Panc1 (cell line): ENCODE measurements around the gene ESCO1. TPM values are rescaled to one million over a fixed set of nuclear protein-coding genes. Genes with fewer than 3 reads are reported as not detected.

ENCODE experiments used
- ATAC-seq: fragments of 200-7000 bp; cut with Tn5 transposase; 2 replicates; pipeline ENCODE4 v1.9.1; 2020; ENCODE audit warnings: mild to moderate bottlenecking, moderate library complexity
- BruUV-seq: library from RNA; stranded (reverse); fragments of 400-500 nt; replicated peaks from 2 replicates; lab custom pipeline; 2021; lab: Mats Ljungman, UMichigan
- CTCF ChIA-PET: fragments of 300-600 bp; sonication (Branson Sonifier 250); formaldehyde crosslinking; loops from one replicate; lab custom pipeline; 2022; ENCODE audit warnings: antibody characterized with exemption; lab: Charles Lee
- POLR2A ChIA-PET: fragments of 300-600 bp; sonication (Branson Sonifier 250); formaldehyde crosslinking; loops from one replicate; lab custom pipeline; 2022; ENCODE audit warnings: antibody characterized with exemption; lab: Charles Lee
- DNase-seq: peaks from one replicate; pipeline ENCODE4 v3.0.0-alpha.2; 2010; ENCODE audit warnings: low read depth, low spot score
- H3K27ac ChIP-seq: 2 replicates; pipeline ENCODE4 v1.5.1; 2011; ENCODE audit warnings: mild to moderate bottlenecking, low read length, inconsistent platforms
- H3K27me3 ChIP-seq: fragments of 200-500 bp; sonication (Bioruptor generic); 2 replicates; pipeline ENCODE4 v1.6.0; 2014; ENCODE audit warnings: low read length, inconsistent platforms; ENCODE audit not compliant: control insufficient read depth, insufficient read depth
- H3K36me3 ChIP-seq: fragments of 200-500 bp; sonication (Bioruptor generic); 2 replicates; pipeline ENCODE4 v1.5.1; 2014; ENCODE audit warnings: inconsistent platforms, mild to moderate bottlenecking, low read length, moderate library complexity; ENCODE audit not compliant: control insufficient read depth, insufficient read depth
- H3K4me1 ChIP-seq: 2 replicates; pipeline ENCODE4 v1.5.1; 2011; ENCODE audit warnings: inconsistent platforms, mild to moderate bottlenecking, low read length, moderate library complexity; ENCODE audit not compliant: control insufficient read depth, insufficient read depth
- H3K4me3 ChIP-seq, 2 experiments: 2 replicates each; pipeline ENCODE4 v1.5.1; 2011 to 2012; ENCODE audit warnings: low read depth in 2 of 2, low read length in 2 of 2, mild to moderate bottlenecking in 2 of 2, inconsistent platforms in 1 of 2, moderate library complexity in 1 of 2
- H3K9me3 ChIP-seq: fragments of 200-500 bp; sonication (Bioruptor generic); 2 replicates; pipeline ENCODE4 v1.5.1; 2014; ENCODE audit warnings: low read depth, mild to moderate bottlenecking, inconsistent platforms, low read length, moderate library complexity; ENCODE audit not compliant: control insufficient read depth, insufficient read depth
- POLR2AphosphoS5 ChIP-seq: IDR thresholded peaks from 2 replicates; pipeline ENCODE4 v1.6.1; 2012; ENCODE audit warnings: mild to moderate bottlenecking, low read depth, low read length, moderate library complexity
- SIN3A ChIP-seq: IDR thresholded peaks from 2 replicates; pipeline ENCODE4 v1.6.1; 2012; ENCODE audit warnings: low read depth, mild to moderate bottlenecking, low read length, moderate library complexity, borderline replicate concordance; ENCODE audit not compliant: insufficient read depth
- TCF7L2 ChIP-seq: IDR thresholded peaks from 2 replicates; pipeline ENCODE4 v1.6.1; 2011; ENCODE audit warnings: mild to moderate bottlenecking, low read depth, low read length, inconsistent platforms
- in situ Hi-C: cut with HindIII; loops from 2 replicates; pipeline ENCODE4 v1.10.0; 2016; ENCODE audit warnings: low sequenced_read_pairs, low pct_unique_long_range_greater_than_20kb
- intact Hi-C: fragments of 100-400 bp; cut with micrococcal nuclease; formaldehyde crosslinking; loops from one replicate; pipeline ENCODE4 v1.10.0; 2022; ENCODE audit not compliant: unreplicated experiment
- total RNA-seq: library from RNA; stranded (reverse); gene quantifications from one replicate; pipeline ENCODE4 v1.2.1, GENCODE V29; 2021; ENCODE audit not compliant: unreplicated experiment
- TF ChIP-seq, protein P1 (sequence below), 2 experiments: IDR thresholded peaks; 2 replicates each; pipeline ENCODE4 v1.6.1; 2011 to 2012; ENCODE audit warnings: low read depth in 2 of 2, control low read depth in 1 of 2, low read length in 1 of 2, mild to moderate bottlenecking in 1 of 2, moderate library complexity in 1 of 2; ENCODE audit not compliant: insufficient read depth in 1 of 2
- TF ChIP-seq, protein P2 (sequence below): fragments of 450-650 bp; IDR thresholded peaks from 2 replicates; pipeline ENCODE4 v1.5.1; 2017; ENCODE audit warnings: mild to moderate bottlenecking

The ESCO1 gene
- total RNA-seq, 1 experiment from 2014 or later = 15.4 TPM

DNA sequence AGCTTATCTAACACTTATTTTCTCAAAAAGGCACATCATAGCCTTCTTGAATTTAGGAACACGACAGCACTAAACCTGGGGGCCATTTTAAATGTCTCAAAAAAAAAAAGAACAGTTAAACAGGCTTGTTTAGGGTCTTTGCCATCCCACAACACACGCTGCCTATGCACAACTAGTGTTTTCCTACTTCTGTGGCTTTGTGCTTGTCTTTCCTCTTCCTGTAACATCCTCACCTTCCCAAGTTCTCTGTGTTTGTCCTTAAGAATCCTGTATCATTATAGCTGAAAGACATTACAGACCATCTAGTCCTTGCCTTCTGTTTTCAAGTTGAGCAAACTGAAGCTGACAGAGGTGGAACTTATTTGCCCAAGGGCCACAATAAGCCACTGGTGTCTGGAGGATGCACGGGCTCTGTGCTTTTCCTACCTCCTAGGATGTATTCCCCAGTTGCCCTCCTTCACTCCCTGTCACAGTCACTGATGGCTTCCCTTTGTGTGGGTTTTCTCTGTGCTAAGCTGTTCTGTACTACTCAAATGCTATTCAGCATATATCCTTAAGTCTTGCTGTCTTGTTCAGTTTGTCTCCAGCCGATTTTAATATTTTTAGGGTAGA, 34.2 kb upstream of the ESCO1 start:
- intact Hi-C loops (no loop called here), in situ Hi-C loops (no loop called here)
- no peak for DNase-seq
- peaks cover 9% of the 10 kb centered on the region for H3K36me3 ChIP-seq
- TSS peak; percentile 31 for BruUV-seq
- ChIA-PET POLR2A (no interaction called here), CTCF (no interaction called here)
- H3K27ac ChIP-seq = no peak overlapping the region
- peak; percentile 51; the same call in 1 of the 2 replicates for TF ChIP-seq POLR2AphosphoS5
- TF ChIP-seq, protein P1, sequence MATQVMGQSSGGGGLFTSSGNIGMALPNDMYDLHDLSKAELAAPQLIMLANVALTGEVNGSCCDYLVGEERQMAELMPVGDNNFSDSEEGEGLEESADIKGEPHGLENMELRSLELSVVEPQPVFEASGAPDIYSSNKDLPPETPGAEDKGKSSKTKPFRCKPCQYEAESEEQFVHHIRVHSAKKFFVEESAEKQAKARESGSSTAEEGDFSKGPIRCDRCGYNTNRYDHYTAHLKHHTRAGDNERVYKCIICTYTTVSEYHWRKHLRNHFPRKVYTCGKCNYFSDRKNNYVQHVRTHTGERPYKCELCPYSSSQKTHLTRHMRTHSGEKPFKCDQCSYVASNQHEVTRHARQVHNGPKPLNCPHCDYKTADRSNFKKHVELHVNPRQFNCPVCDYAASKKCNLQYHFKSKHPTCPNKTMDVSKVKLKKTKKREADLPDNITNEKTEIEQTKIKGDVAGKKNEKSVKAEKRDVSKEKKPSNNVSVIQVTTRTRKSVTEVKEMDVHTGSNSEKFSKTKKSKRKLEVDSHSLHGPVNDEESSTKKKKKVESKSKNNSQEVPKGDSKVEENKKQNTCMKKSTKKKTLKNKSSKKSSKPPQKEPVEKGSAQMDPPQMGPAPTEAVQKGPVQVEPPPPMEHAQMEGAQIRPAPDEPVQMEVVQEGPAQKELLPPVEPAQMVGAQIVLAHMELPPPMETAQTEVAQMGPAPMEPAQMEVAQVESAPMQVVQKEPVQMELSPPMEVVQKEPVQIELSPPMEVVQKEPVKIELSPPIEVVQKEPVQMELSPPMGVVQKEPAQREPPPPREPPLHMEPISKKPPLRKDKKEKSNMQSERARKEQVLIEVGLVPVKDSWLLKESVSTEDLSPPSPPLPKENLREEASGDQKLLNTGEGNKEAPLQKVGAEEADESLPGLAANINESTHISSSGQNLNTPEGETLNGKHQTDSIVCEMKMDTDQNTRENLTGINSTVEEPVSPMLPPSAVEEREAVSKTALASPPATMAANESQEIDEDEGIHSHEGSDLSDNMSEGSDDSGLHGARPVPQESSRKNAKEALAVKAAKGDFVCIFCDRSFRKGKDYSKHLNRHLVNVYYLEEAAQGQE (IDR thresholded peaks at IDR 0.05; ENCODE audit: insufficient read depth in 1 of 2, low read depth in 2 of 2, low read length in 1 of 2) = no peak
- no peaks in the 10 kb centered on the region for H3K4me1 ChIP-seq
- no peaks in the 10 kb centered on the region for H3K9me3 ChIP-seq
- no peak for ATAC-seq
- H3K27me3 ChIP-seq = no peaks in the 10 kb centered on the region
- no peak overlapping the region for H3K4me3 ChIP-seq

DNA sequence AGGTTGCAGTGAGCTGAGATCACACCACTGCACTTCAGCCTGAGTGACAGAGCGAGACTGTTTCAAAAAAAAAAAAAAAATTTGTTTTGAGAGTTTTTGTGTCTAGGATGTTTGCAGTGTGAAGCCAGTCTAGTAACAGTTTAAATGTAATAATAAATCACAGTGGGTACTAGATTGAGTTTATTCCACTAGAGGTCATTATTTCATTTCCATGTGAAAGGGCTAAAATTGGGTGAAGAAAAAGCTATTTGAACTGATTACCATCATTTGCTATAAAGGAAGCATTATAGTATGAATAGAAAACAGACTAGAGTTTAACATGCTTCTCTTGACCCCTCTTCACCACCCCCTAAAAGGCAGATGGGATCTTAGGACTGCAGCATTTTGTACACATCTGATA, 31.9 kb upstream of the ESCO1 start:
- POLR2A ChIA-PET = interaction anchor here (0.7 kb wide), 1 partner anchor 165 kb away, joined by 3 read pairs; no protein-coding TSS in a partner anchor
- Histone ChIP-seq H3K4me3 (no peak overlapping the region), H3K27ac (no peak overlapping the region), H3K36me3 (peaks cover 25% of the 10 kb centered on the region), H3K27me3 (no peaks in the 10 kb centered on the region), H3K9me3 (no peaks in the 10 kb centered on the region), H3K4me1 (no peaks in the 10 kb centered on the region)
- intact Hi-C loops (no loop called here), in situ Hi-C loops (no loop called here)
- CTCF ChIA-PET = interaction anchor here (0.6 kb wide), 2 partner anchors 31 to 218 kb away, joined by 3 to 6 read pairs; no protein-coding TSS in a partner anchor
- TF ChIP-seq POLR2AphosphoS5 (no peak), TCF7L2 (no peak), SIN3A (no peak)
- TF ChIP-seq, protein P1 (IDR thresholded peaks at IDR 0.05; ENCODE audit: insufficient read depth in 1 of 2, low read depth in 2 of 2, low read length in 1 of 2) = no peak
- TF ChIP-seq, protein P2, sequence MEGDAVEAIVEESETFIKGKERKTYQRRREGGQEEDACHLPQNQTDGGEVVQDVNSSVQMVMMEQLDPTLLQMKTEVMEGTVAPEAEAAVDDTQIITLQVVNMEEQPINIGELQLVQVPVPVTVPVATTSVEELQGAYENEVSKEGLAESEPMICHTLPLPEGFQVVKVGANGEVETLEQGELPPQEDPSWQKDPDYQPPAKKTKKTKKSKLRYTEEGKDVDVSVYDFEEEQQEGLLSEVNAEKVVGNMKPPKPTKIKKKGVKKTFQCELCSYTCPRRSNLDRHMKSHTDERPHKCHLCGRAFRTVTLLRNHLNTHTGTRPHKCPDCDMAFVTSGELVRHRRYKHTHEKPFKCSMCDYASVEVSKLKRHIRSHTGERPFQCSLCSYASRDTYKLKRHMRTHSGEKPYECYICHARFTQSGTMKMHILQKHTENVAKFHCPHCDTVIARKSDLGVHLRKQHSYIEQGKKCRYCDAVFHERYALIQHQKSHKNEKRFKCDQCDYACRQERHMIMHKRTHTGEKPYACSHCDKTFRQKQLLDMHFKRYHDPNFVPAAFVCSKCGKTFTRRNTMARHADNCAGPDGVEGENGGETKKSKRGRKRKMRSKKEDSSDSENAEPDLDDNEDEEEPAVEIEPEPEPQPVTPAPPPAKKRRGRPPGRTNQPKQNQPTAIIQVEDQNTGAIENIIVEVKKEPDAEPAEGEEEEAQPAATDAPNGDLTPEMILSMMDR = no peak
- ATAC-seq = no peak
- BruUV-seq = no TSS peak
- no peak for DNase-seq
